Effector CD8-positive, alpha-beta T cell (primary cell): ENCODE data around the gene OSBPL1A.
"Not testable (repeated sequence)": the region's sequence is repeated elsewhere in the genome, so short reads cannot be mapped to it uniquely, and the experiment has no call there.

Source experiments
- DNase-seq: peaks from one replicate; lab custom pipeline; 2025; lab: John Stamatoyannopoulos, UW

OSBPL1A gene

GRCh38 chr18:24187049-24187448 is 210.6 kb downstream of the OSBPL1A start:
- no peak for DNase-seq

- no peak for DNase-seq
These were observed 211.8 kb downstream of the OSBPL1A start for GRCh38 chr18:24185805-24186204.

GRCh38 chr18:24181806-24182205 is 215.8 kb downstream of the OSBPL1A start:
- DNase-seq, result no peak

GRCh38 chr18:24180048-24180447 is 217.6 kb downstream of the OSBPL1A start:
- DNase-seq, result no peak

GRCh38 chr18:24177499-24178133 is 220.0 kb downstream of the OSBPL1A start:
- no peak for DNase-seq

GRCh38 chr18:24176727-24177416 is 220.8 kb downstream of the OSBPL1A start:
- DNase-seq, result no peak

- no peak for DNase-seq
These were observed 223.6 kb downstream of the OSBPL1A start for GRCh38 chr18:24173997-24174396.

- no peak for DNase-seq
These were observed 227.3 kb downstream of the OSBPL1A start for GRCh38 chr18:24170360-24170759.

- no peak for DNase-seq
These were observed 229.1 kb downstream of the OSBPL1A start for GRCh38 chr18:24168496-24168895.

- no peak for DNase-seq
These were observed 236.3 kb downstream of the OSBPL1A start for GRCh38 chr18:24161304-24161703.

- DNase-seq, result no peak
These were observed 237.5 kb downstream of the OSBPL1A start for GRCh38 chr18:24160086-24160485.

GRCh38 chr18:24157855-24158254 is 239.8 kb downstream of the OSBPL1A start:
- DNase-seq, result no peak

GRCh38 chr18:24153397-24153796 is 244.2 kb downstream of the OSBPL1A start:
- no peak for DNase-seq

GRCh38 chr18:24149591-24149990 is 248.0 kb downstream of the OSBPL1A start:
- not testable (repeated sequence) for DNase-seq

GRCh38 chr18:24142376-24142775 is 255.2 kb downstream of the OSBPL1A start:
- DNase-seq, result no peak

GRCh38 chr18:24140697-24141096 is 256.9 kb downstream of the OSBPL1A start:
- no peak for DNase-seq

- peak; percentile 79 for DNase-seq
These were observed 258.6 kb downstream of the OSBPL1A start, which contains the start of gene CABYR for GRCh38 chr18:24138789-24139616. Gene CABYR, plus strand, starts transcription at chr18:24139062. Its CDS starts 4,053 bp downstream, at chr18:24143115.

- DNase-seq, result no peak
These were observed 259.2 kb downstream of the OSBPL1A start for GRCh38 chr18:24138409-24138788.

- DNase-seq, result no peak
These were observed 260.7 kb downstream of the OSBPL1A start for GRCh38 chr18:24136967-24137373.

GRCh38 chr18:24130494-24130893 is 267.1 kb downstream of the OSBPL1A start:
- no peak for DNase-seq

- DNase-seq, result no peak
These were observed 268.9 kb downstream of the OSBPL1A start for GRCh38 chr18:24128700-24129099.

GRCh38 chr18:24127735-24128134 is 269.9 kb downstream of the OSBPL1A start:
- no peak for DNase-seq
